ENCODE data around the gene POLH. TPM values are rescaled to one million over a fixed set of nuclear protein-coding genes. Genes with fewer than 3 reads are reported as not detected.

POLH gene
- total and polyA plus RNA-seq, 9 of the 15 experiments (the other 6 are each of a cell fraction or from before 2014, with no cell fraction given): 5.8 to 31.6 (median 20.6) TPM

- TF ChIP-seq HDAC2 (IDR thresholded peaks at IDR 0.05) (peak; percentile 33; the same call in 1 of the 2 replicates), TAF7 (tag; IDR thresholded peaks at IDR 0.05) (no peak), RBBP5 (IDR thresholded peaks at IDR 0.05; ENCODE audit: borderline replicate concordance, insufficient read depth, low read length, poor library complexity, severe bottlenecking) (no peak), ASH1L (IDR thresholded peaks at IDR 0.05; ENCODE audit: borderline replicate concordance, low read depth, partially characterized antibody) (no peak), NFE2 (IDR thresholded peaks at IDR 0.05; ENCODE audit: low read depth) (peak; percentile 69), GABPA (tag; conservative IDR thresholded peaks at IDR 0.05; ENCODE audit: low read depth) (peak; percentile 73), KAT2B (IDR thresholded peaks at IDR 0.05; ENCODE audit: low read depth, low read length) (no peak), ZNF668 (CRISPR knock-in tag; IDR thresholded peaks at IDR 0.05) (no peak), ZNF140 (CRISPR knock-in tag; IDR thresholded peaks at IDR 0.05) (no peak), RREB1 (CRISPR knock-in tag; IDR thresholded peaks at IDR 0.05) (no peak), CBFB (CRISPR knock-in tag; IDR thresholded peaks at IDR 0.05) (no peak), TBP (optimal IDR thresholded peaks at IDR 0.05; ENCODE audit: low read depth, low read length) (no peak), TFE3 (CRISPR knock-in tag; IDR thresholded peaks at IDR 0.05) (no peak), RBM34 (IDR thresholded peaks at IDR 0.05; ENCODE audit: borderline replicate concordance, insufficient read depth, low read length) (no peak), HMG20A (CRISPR knock-in tag; conservative IDR thresholded peaks at IDR 0.05) (no peak), SMARCA5 (IDR thresholded peaks at IDR 0.05) (no peak), SMC3 (conservative IDR thresholded peaks at IDR 0.05; ENCODE audit: insufficient read depth, low read depth, low read length) (no peak), FOS (IDR thresholded peaks at IDR 0.05; ENCODE audit: extremely low read depth, insufficient read length) (no peak), SMARCE1 (IDR thresholded peaks at IDR 0.05) (peak; percentile 60; the same call in 1 of the 2 replicates), SAFB (IDR thresholded peaks at IDR 0.05; ENCODE audit: borderline replicate concordance, low read depth, low read length) (no peak)
Observed at GRCh38 chr6:43570876-43571441, 5.0 kb upstream of the POLH start (continued).
